ENCODE data around the gene CCDC174.

Gene CCDC174

GRCh38 chr3:14701676-14702075, 50.1 kb downstream of the CCDC174 start:
- H3K4me1 ChIP-seq (ENCODE audit: insufficient read depth, low read length, poor library complexity, severe bottlenecking): no peaks in the 10 kb centered on the region
- H3K27me3 ChIP-seq (ENCODE audit: insufficient read depth, low read length, poor library complexity, severe bottlenecking): no peaks in the 10 kb centered on the region
- no peak overlapping the region for H3K4me2 ChIP-seq (ENCODE audit: low read depth, low read length, poor library complexity, severe bottlenecking)
- no peak overlapping the region for H3K4me3 ChIP-seq (ENCODE audit: low read length, poor library complexity, severe bottlenecking)
- H3K9ac ChIP-seq (ENCODE audit: low read depth, low read length, poor library complexity, severe bottlenecking): no peak overlapping the region
- no peaks in the 10 kb centered on the region for H4K20me1 ChIP-seq (ENCODE audit: insufficient read depth, low read length, poor library complexity, severe bottlenecking)
- TF ChIP-seq CTCF (conservative IDR thresholded peaks at IDR 0.05; ENCODE audit: low read length) (no peak), EZH2phosphoT487 (IDR thresholded peaks at IDR 0.05; ENCODE audit: borderline replicate concordance) (no peak)
- H3K36me3 ChIP-seq (ENCODE audit: insufficient read depth, low read length): no peaks in the 10 kb centered on the region
- H3F3A ChIP-seq (ENCODE audit: low read depth): no peaks in the 10 kb centered on the region
- no peaks in the 10 kb centered on the region for H3K9me2 ChIP-seq (replicated peaks; ENCODE audit: low read depth, low read length)
- H3K79me2 ChIP-seq (ENCODE audit: insufficient read depth, low read length): no peaks in the 10 kb centered on the region
- no peaks in the 10 kb centered on the region for H3K9me3 ChIP-seq (ENCODE audit: insufficient read depth, low read depth, low read length)
- no peak overlapping the region for H2AFZ ChIP-seq (ENCODE audit: low read length)

GRCh38 chr3:14703128-14703750, 51.7 kb downstream of the CCDC174 start:
- Histone ChIP-seq H3F3A (ENCODE audit: low read depth) (no peaks in the 10 kb centered on the region), H3K27me3 (ENCODE audit: insufficient read depth, low read length, poor library complexity, severe bottlenecking) (no peaks in the 10 kb centered on the region), H3K4me2 (ENCODE audit: low read depth, low read length, poor library complexity, severe bottlenecking) (no peak overlapping the region), H4K20me1 (ENCODE audit: insufficient read depth, low read length, poor library complexity, severe bottlenecking) (no peaks in the 10 kb centered on the region), H3K9ac (ENCODE audit: low read depth, low read length, poor library complexity, severe bottlenecking) (no peak overlapping the region), H3K9me3 (ENCODE audit: insufficient read depth, low read depth, low read length) (no peaks in the 10 kb centered on the region), H3K36me3 (ENCODE audit: insufficient read depth, low read length) (no peaks in the 10 kb centered on the region), H3K79me2 (ENCODE audit: insufficient read depth, low read length) (no peaks in the 10 kb centered on the region), H3K4me1 (ENCODE audit: insufficient read depth, low read length, poor library complexity, severe bottlenecking) (no peaks in the 10 kb centered on the region), H2AFZ (ENCODE audit: low read length) (no peak overlapping the region), H3K4me3 (ENCODE audit: low read length, poor library complexity, severe bottlenecking) (no peak overlapping the region), H3K9me2 (replicated peaks; ENCODE audit: low read depth, low read length) (no peaks in the 10 kb centered on the region)
- TF ChIP-seq EZH2phosphoT487 (IDR thresholded peaks at IDR 0.05; ENCODE audit: borderline replicate concordance): no peak
- no peak for TF ChIP-seq CTCF (conservative IDR thresholded peaks at IDR 0.05; ENCODE audit: low read length)

- H4K20me1 ChIP-seq (ENCODE audit: insufficient read depth, low read length, poor library complexity, severe bottlenecking): no peaks in the 10 kb centered on the region
- H3K9me3 ChIP-seq (ENCODE audit: insufficient read depth, low read depth, low read length): no peaks in the 10 kb centered on the region
- no peak overlapping the region for H3K9ac ChIP-seq (ENCODE audit: low read depth, low read length, poor library complexity, severe bottlenecking)
- no peak overlapping the region for H3K4me2 ChIP-seq (ENCODE audit: low read depth, low read length, poor library complexity, severe bottlenecking)
- H2AFZ ChIP-seq (ENCODE audit: low read length): no peak overlapping the region
- H3F3A ChIP-seq (ENCODE audit: low read depth): no peaks in the 10 kb centered on the region
- no peak overlapping the region for H3K4me3 ChIP-seq (ENCODE audit: low read length, poor library complexity, severe bottlenecking)
- H3K4me1 ChIP-seq (ENCODE audit: insufficient read depth, low read length, poor library complexity, severe bottlenecking): no peaks in the 10 kb centered on the region
- no peaks in the 10 kb centered on the region for H3K79me2 ChIP-seq (ENCODE audit: insufficient read depth, low read length)
- no peaks in the 10 kb centered on the region for H3K36me3 ChIP-seq (ENCODE audit: insufficient read depth, low read length)
- no peaks in the 10 kb centered on the region for H3K9me2 ChIP-seq (replicated peaks; ENCODE audit: low read depth, low read length)
- no peak for TF ChIP-seq CTCF (conservative IDR thresholded peaks at IDR 0.05; ENCODE audit: low read length)
- no peak for TF ChIP-seq EZH2phosphoT487 (IDR thresholded peaks at IDR 0.05; ENCODE audit: borderline replicate concordance)
- H3K27me3 ChIP-seq (ENCODE audit: insufficient read depth, low read length, poor library complexity, severe bottlenecking): no peaks in the 10 kb centered on the region
These were observed 52.2 kb downstream of the CCDC174 start for GRCh38 chr3:14703791-14704190.

Measured in Loucy (cell line).